GM19324 (cell line): ENCODE data around the gene IPO11.

Experiments
- ATAC-seq: cut with Tn5 transposase; IDR thresholded peaks from one replicate; pipeline ENCODE4 v1.9.1; 2021; ENCODE audit warnings: mild to moderate bottlenecking, moderate library complexity; ENCODE audit not compliant: unreplicated experiment, low FRiP score

The IPO11 gene

DNA sequence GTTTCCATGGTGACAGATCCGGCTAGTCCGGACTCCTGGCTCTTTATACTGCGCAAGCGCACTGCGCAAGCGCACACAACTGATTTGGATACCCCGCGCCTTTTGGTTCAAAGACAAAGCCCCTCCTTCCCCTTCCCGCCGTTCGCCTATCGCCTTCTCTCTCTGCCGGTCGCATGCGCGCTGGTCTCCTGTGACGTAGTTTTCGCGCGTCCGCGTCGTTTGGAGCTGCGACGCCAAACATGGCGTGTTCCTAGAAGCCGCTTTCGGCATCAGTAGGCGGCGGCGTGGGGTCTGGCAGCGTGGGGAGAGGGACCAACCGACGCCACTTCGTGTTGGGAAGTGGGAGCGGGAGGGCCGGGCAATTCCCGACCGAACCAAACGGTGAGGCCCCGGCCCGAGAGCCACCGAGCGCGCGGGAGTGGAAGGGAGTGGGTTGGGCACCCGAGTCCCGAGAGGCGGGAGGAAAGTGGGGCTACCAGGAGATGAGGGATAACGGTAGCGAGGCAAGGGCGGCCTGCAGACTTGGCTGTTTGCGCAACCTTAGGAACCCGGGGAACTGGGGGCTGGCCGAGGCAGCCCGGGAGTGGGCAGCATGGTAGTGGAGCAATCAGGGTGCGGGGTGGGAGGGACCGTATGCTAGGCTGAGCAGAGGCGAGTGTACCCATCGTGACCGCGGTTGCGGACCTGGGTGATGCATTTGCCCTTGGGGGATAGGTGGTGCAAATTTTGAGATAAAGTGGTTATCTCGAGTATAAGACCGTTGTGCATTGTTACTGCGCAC is at the start of gene IPO11:
Gene IPO11, plus strand, starts transcription at position 215 of the 781 bp plus-strand sequence. CDS start 24,517 bp downstream, outside the sequence.
- ATAC-seq, result peak; percentile 99

DNA sequence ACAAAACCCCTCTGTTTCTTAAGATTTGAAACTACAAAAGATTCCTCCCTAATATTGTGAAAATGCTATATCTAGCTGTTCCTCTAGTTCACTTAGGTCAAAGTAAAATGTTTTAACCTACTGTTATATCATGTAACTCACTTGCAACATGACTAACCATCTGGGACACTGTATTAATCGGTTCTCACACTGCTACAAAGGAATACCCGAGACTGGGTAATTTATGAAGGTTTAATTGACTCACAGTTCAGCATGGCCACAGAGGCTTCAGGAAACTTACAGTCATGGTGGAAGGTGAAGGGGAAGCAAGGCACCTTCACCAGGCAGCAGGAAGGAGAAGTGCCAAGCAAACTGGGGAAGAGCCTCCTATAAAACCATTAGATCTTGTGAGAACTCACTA is 43.5 kb upstream of the IPO11 start:
- ATAC-seq, result no peak

DNA sequence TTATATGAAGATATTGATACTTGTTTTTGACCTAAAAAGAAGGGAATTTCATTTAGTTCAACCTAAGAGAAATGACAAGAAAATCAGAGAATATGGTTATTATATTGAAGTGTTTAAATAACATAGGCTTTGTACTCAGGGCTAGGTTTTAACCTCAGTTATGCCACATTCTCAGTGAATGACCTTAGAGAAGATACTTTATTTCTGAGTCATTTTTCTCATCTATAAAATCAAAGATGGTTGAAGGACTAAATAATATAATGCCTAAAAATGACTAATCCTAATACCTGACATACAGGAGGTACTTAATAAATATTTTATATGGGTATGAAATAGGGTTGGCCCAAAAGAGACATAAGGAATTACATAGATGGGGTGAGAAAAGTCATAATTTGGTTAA is 41.2 kb upstream of the IPO11 start:
- ATAC-seq, result no peak

DNA sequence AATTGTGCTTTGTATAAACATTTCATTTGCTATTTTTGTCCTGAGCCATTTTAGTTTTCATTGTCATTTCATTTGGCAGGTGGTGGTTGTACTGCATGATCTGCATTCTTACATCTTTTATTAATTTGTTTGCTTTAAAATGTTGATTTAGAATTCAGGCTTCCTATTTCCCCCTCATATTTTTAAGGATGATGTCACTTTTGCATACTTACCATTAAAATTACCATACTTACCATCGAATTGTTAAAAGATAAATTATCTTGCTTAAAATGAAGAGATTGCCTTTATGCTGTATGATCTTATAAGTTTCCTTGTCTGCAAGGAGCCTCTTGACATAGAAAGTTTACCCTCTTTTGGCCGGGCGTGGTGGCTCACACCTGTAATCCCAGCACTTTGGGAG is 40.0 kb upstream of the IPO11 start:
- ATAC-seq, result no peak

DNA sequence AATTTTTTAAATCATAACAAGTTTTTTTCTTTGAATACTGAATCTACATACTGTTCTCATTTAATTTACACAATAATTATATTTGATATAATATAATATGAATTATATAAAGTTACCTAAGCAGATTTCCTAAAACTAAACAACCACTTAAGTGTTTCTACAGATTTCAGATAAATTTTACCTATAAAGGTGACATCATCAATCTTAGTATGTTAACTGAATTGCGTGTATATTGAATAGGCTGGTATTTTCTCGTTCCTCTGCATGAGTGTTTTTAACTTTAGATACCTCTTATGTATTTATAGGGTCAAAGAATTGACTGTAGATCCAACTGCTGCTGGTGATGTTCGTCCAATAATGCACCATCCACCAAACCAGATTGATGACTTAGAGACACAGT is 39.2 kb upstream of the IPO11 start:
- no peak for ATAC-seq

DNA sequence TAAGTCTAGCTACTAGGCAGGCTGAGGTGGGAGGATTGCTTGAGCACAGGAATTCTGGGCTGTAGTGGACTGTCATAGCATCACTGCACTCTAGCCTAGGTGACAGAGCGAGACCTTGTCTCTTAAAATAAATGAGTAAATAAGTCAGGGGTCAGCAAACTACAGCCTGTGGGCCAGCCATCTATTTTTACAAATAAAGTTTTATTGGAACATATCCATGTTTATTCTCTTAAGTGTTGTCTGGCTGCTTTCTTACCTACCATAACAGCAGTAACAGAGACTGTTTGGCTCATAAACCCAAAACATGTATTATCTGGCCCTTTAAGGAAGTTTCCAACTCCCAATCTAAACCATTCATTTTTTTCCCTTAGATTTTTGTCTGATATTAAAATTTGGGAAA is 38.5 kb upstream of the IPO11 start:
- no peak for ATAC-seq

DNA sequence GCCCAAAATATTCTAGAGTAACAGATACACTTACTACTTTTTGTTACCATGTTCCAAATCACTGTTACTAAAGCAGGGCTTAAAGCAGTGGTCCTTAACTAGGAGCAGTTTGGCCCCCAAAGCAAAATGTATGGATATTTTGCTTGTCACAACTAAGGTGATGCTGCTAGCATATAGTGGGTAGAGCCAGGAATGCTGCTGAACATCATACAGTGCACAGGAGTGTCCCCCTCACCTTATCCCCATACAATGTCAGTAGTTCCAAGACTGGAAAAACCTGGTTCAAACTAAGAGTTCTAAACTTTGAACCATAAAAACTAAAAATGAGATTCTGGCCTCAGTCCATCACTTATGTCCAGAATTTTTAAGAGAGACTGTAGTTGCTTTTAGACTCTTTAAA is 36.9 kb upstream of the IPO11 start:
- no peak for ATAC-seq

DNA sequence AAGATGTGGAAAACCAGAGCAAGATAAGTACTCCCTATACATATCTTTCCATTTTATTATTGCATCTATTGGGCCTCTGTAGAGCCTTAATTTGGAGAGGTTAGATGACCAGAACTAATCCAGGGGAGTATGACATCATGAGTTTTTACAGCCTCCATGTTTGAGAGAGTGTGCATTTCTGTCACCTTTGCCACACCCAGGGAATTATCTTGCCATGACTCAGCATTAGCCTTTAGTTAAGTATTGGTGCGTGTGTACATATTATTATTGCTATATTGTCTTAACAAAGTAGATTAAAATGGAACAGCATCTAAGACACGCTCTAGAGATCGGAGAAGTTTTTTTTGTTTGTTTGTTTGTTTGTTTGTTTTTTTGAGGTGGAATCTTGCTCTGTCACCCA is 36.5 kb upstream of the IPO11 start:
- no peak for ATAC-seq

DNA sequence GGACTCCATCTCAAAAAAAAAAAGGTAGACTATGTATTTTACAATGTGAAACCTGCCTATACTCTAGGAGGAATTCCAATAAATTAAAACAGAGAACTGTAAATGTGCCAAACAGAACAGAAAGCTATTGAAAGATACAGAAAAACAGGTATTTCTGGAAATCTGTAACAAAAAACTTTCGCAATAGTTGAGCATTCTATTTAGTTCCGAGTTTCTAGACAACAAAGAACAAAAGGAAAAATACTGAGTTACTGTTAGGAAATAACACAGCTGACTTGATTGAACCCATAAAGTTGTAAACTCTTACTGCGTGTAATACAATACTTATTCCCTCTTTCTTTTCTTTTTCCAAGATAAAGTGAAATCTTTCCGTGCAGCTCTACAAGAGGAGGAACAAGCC is 27.4 kb upstream of the IPO11 start:
- no peak for ATAC-seq

DNA sequence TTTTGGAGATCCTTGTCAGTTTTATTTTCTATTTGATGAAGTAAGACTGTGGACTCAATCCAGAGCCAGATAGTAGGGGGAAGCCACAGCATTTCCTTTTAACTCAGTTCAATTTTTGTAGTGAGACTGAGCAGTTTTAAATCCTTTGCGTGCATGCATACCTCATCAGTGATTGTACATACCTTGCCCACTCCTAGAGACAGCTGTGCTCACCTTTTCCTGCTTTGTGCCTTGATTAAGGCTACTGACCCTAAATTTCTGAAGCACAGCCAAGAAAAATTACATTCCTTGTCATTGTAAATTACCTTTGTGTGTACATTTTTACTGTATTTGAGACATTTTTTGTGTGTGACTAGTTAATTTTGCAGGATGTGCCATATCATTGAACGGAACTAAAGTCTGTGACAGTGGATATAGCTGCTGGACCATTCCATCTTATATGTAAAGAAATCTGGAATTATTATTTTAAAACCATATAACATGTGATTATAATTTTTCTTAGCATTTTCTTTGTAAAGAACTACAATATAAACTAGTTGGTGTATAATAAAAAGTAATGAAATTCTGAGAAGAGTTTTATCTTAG is 26.7 kb upstream of the IPO11 start:
- no peak for ATAC-seq

DNA sequence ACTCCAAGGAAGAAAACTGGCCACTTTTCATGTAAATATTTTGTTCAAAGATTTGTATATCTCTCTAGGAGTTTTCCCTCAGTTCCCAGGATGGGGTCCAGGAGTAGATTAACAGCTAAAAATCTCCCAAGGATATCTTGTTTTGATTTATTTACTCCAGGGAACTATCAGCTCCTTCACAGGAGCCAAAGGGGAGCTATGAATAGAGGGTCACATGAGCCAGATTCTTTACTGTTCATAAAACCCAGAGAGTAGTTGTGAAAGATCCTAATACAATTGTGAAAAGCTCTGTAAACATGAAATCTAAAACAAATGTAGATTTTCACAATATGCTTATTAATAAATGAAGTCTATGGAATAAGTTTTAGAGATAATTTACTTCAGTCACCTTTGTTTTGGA is 25.7 kb upstream of the IPO11 start:
- no peak for ATAC-seq

DNA sequence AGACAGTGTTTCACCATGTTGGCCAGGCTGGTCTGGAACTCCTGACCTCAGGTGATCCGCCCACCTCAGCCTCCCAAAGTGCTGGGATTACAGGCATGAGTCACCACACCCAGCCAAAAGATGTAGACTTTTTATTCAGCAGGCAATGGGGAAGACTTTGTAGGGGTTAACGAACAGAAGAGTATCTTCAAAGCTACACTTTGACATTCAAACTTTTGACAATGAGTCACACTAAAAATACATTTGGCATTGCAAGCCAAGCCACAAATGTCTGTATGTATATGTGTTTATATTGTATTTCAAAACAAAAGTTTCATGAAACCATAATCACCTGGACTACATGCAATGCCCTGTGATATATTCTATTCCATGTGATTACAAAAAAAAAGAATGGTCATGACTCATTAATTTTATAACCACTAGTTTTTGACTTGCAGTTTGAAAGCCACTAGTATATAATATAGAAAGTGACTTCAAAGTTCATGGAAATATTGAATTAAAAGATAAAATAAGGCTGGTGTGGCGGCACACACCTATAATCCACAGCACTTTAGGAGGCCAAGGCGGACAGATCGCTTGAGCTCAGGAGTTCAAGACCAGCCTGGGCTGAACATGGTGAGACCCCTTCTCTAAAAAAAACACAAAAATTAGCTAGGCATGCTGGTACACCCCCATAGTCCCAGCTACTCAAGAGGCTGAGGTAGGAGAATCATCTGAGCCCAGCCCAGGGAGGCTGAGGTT is 17.2 kb upstream of the IPO11 start:
- ATAC-seq, result no peak

DNA sequence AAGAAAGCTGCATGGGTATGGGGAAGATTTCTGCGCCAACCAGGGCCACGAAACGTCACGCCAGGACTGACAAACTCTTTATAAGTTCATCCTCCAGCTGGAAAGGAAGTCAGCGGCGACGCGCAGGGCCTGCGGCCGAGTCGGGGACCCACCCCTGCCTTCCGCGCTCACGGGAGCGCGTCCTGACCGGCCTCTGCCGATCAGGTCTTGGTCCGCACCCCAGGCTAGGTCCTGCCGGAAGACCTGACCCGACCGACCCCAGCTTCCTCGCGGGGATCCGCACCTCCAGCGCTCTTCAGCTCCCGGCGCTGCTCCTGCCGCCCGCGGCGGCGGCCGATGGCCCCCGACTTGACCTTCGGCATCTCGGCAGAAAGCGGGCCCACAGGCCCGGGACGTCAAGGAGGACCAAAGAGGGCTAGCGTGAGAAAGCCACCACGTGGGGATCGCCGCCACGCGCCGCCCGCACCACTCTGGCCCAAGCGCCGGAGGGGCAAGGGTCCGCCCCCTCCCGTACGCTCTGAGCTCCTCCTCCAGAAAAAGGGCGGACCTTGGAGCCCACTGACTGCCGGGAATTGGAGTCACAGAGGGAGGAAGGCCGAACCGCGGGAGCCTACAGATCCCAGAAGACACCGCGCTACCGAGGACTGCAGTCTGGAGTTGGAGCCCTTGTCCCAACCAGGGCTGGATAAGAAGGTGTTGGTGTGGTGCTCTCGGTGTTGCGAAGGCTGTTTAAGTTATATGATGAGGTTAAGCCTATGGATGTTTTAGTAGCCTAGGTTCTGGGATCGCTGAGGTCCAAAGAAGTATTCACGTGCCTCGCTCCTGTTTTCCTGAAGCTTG is 8.9 kb upstream of the IPO11 start, which contains the start of gene DIMT1:
Gene DIMT1, minus strand, starts transcription at position 495 of the 840 bp plus-strand sequence. Its CDS starts 133 bp downstream, at position 362.
- peak; percentile 100 for ATAC-seq

DNA sequence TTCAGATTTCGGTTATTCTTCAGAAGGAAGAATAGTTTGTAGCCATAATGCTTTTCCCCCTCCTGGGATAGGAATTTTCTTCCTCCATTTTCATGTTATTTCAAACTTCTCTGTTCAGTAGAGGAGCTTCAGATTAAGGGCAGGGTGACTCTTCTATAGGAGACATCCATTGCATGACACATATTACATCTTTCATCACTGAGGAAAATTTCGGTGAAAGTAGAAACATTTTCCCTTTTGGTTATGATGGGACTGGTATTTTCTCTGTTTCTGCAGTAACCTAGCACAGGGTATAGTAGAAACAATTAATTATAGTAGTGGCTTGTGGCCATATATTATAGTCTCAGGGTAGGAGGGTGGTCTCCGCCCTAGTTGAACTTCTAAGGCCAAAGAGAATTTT is 1.1 kb downstream of the IPO11 start:
- ATAC-seq, result no peak

DNA sequence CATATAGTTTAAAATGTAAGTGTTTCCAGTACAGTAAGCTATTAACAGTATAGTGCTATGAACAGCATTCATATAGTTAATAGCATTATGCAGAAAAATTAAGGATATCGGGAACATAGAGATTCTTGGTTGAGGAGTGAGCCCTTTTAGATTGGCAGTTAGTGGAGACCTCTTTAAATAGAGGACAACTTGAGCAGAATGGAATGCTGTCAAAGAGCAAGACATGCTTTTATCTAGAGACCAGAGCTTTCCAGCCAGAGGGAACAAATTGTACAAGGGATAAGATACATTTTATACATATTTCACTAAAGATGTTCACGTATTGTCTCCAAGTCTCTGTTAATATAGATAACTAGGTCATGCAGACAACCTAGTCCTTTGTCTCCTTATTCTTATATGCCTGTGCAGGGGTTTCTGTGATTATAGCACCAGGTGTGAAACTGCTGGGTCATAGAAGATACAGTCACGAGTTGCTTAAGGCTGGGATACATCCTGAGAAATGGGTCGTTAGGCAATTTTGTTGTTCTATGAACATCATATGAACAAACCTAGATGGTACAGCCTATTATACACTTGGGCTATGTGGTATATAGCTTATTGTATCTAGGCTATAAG is 6.0 kb downstream of the IPO11 start:
- ATAC-seq, result no peak

DNA sequence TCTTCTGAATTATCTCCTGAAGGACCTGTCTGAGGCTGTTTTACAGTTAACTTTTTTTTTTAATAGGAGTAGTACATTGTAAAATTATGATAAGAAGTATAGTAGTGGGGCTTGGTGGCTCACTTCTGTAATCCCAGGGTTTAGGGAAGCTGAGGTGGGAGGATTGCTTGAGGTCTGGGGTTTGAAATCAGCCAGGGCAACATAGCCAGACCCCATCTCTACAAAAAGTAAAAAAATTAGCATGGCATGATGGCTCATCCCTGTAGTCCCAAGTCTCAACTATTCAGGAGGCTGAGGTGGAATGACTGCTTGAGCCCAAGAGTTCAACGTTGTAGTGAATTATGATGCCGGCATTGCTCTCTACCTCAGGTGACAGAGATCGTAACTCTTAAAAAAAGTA is 7.0 kb downstream of the IPO11 start:
- ATAC-seq, result no peak

DNA sequence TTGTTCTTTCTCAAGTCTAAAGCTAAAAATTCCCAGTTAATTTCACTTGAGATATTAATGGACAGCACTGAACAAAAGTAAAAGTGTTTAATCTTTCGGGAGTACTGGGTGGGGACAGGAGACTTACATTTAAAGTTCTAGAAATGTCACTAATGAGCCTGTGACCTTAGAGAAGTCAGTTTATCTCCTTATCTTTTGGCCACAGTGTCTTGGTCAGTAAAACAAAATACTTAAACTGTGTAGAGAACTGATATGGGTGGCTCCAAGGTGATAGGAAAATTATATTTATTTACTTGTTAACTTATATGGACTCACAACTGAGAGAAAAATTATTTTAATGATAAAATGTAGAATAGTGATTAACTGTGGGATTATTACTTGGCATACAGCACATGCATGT is 8.9 kb downstream of the IPO11 start:
- no peak for ATAC-seq

DNA sequence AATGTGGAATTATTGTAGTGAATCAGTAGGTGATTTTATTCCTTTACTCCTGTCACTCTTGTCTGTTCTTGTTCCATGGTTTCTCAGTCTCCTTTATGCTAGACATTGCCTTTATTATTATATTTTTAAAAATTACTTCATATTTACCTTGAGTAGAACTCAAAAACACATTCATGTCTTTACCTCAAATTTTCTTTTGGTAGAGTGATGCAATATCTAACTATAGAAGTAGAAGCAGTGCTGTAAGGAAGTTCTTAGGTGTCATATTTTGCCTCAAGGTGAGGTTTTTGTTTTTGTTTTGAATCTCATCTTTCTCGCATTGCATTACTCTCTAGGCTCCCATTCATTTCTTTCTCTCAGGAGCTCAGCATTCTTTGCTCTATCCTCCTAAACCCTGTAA is 12.2 kb downstream of the IPO11 start:
- no peak for ATAC-seq

DNA sequence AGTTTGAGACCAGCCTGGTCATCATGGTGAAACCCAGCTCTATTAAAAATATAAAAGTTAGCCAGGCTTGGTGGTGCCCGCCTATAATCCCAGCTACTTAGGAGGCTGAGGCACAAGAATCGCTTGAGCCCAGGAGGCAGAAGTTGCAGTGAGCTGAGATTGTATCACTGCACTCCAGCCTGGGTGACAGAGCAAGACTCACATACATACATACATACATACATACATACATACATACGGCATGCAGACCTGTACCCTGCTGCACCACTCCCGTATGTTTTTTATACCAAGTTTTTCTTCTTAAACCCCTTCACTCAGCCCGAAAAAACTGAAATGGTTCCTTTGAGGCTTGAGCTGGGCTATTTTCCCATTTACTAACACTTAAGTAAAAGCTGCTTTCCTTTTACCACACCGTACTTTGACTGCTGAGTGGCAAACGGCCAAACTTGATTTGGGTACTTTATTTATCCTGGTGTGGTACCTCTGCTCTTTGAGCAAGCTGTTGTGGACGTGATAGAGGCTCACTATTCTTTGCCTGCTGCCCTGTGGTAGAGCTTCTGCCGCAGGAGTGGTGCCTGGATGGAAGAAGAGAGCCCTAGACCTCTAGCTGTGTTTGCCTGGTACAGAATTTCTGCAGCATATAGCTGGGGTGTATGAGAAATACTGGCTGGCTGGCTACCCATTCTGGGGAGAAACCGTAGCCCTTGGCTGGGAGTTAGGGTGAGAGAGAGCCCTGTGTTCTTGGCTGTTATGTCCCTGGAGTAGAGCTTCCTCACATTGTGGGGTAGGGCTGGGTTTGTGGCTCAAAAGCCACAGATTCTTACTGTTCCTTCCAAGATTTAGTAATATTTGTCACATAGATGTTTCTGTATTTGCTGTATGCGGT is 19.4 kb downstream of the IPO11 start:
- no peak for ATAC-seq
